ENCODE data around the gene TOP3B.

GRCh38 chr22:21985214-21985613, 2.6 kb upstream of the TOP3B start:
- TF ChIP-seq EP300 (IDR thresholded peaks at IDR 0.05; ENCODE audit: borderline replicate concordance) (no peak), ZBTB7A (IDR thresholded peaks at IDR 0.05; ENCODE audit: low read depth) (no peak), FOXM1 (IDR thresholded peaks at IDR 0.05; ENCODE audit: borderline replicate concordance, low read depth) (no peak), MAX (IDR thresholded peaks at IDR 0.05) (no peak), RAD21 (IDR thresholded peaks at IDR 0.05; ENCODE audit: low read depth) (no peak), USF1 (IDR thresholded peaks at IDR 0.05) (no peak)

All from Ishikawa (cell line).